ENCODE measurements around the gene TSEN54.

Gene TSEN54

DNA sequence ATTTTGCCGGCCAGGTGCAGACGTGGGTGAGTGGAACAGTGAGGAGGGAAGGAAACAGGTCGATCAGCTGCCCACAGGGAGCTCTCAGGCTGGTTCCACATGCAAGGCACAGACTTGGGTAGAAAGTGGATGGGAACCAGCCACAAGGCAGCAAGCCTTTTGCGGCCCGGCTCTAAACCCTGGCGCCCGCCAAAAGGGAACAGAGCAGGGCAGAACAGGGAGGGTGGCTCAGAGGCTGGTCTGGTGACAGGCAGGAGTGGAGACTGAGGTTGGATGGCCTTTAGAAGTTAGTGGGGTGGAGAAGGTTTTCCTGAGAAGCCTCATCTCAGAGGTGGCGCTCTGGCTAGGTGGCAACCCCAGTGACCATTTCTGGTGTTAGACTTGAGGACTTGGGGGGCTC is 19.5 kb downstream of the TSEN54 start:
- H2AFZ ChIP-seq (ENCODE audit: low read length), result no peak overlapping the region
- H3K27me3 ChIP-seq (replicated peaks; ENCODE audit: insufficient read depth, low read length), result no peaks in the 10 kb centered on the region
- H3K4me2 ChIP-seq (ENCODE audit: low read depth, low read length), result no peak overlapping the region
- H3K27ac ChIP-seq (ENCODE audit: low read length), result no peak overlapping the region
- H3K9ac ChIP-seq (ENCODE audit: low read length), result no peak overlapping the region
- H4K20me1 ChIP-seq (ENCODE audit: insufficient read depth, low read length), result no peaks in the 10 kb centered on the region
- no peaks in the 10 kb centered on the region for H3K9me2 ChIP-seq (replicated peaks; ENCODE audit: insufficient read depth, low read length)
- no peak for DNase-seq
- no peaks in the 10 kb centered on the region for H3F3A ChIP-seq (ENCODE audit: insufficient read depth, low read length)
- no peak overlapping the region for H3K4me3 ChIP-seq (ENCODE audit: low read length)
- no peaks in the 10 kb centered on the region for H3K36me3 ChIP-seq (replicated peaks; ENCODE audit: insufficient read depth, low read length)
- H3K9me3 ChIP-seq (replicated peaks; ENCODE audit: insufficient read depth, low read length), result no peaks in the 10 kb centered on the region
- H3K4me1 ChIP-seq (ENCODE audit: low read length), result no peaks in the 10 kb centered on the region
- H3K79me2 ChIP-seq (ENCODE audit: low read length), result no peaks in the 10 kb centered on the region
- TF ChIP-seq CTCF (IDR thresholded peaks at IDR 0.05; ENCODE audit: low read length) (no peak), EZH2 (optimal IDR thresholded peaks at IDR 0.05; ENCODE audit: low read depth, low read length) (no peak), EZH2phosphoT487 (IDR thresholded peaks at IDR 0.05; ENCODE audit: low read length) (no peak)

- no peak overlapping the region for H3K27ac ChIP-seq (ENCODE audit: low read length)
- H3K9me2 ChIP-seq (replicated peaks; ENCODE audit: insufficient read depth, low read length), result no peaks in the 10 kb centered on the region
- H3K36me3 ChIP-seq (replicated peaks; ENCODE audit: insufficient read depth, low read length), result no peaks in the 10 kb centered on the region
- DNase-seq, result no peak
- no peak overlapping the region for H2AFZ ChIP-seq (ENCODE audit: low read length)
- H3K9me3 ChIP-seq (replicated peaks; ENCODE audit: insufficient read depth, low read length), result no peaks in the 10 kb centered on the region
- no peak overlapping the region for H3K9ac ChIP-seq (ENCODE audit: low read length)
- no peak for TF ChIP-seq EZH2 (optimal IDR thresholded peaks at IDR 0.05; ENCODE audit: low read depth, low read length)
- TF ChIP-seq EZH2phosphoT487 (IDR thresholded peaks at IDR 0.05; ENCODE audit: low read length), result no peak
- TF ChIP-seq CTCF (IDR thresholded peaks at IDR 0.05; ENCODE audit: low read length), result no peak
- H3K4me1 ChIP-seq (ENCODE audit: low read length), result no peaks in the 10 kb centered on the region
- H3F3A ChIP-seq (ENCODE audit: insufficient read depth, low read length), result no peaks in the 10 kb centered on the region
- H3K4me2 ChIP-seq (ENCODE audit: low read depth, low read length), result no peak overlapping the region
- no peaks in the 10 kb centered on the region for H4K20me1 ChIP-seq (ENCODE audit: insufficient read depth, low read length)
- H3K27me3 ChIP-seq (replicated peaks; ENCODE audit: insufficient read depth, low read length), result no peaks in the 10 kb centered on the region
- no peaks in the 10 kb centered on the region for H3K79me2 ChIP-seq (ENCODE audit: low read length)
- H3K4me3 ChIP-seq (ENCODE audit: low read length), result no peak overlapping the region
These were observed 20.0 kb downstream of the TSEN54 start for GRCh38 chr17:75536366-75536765.

DNA sequence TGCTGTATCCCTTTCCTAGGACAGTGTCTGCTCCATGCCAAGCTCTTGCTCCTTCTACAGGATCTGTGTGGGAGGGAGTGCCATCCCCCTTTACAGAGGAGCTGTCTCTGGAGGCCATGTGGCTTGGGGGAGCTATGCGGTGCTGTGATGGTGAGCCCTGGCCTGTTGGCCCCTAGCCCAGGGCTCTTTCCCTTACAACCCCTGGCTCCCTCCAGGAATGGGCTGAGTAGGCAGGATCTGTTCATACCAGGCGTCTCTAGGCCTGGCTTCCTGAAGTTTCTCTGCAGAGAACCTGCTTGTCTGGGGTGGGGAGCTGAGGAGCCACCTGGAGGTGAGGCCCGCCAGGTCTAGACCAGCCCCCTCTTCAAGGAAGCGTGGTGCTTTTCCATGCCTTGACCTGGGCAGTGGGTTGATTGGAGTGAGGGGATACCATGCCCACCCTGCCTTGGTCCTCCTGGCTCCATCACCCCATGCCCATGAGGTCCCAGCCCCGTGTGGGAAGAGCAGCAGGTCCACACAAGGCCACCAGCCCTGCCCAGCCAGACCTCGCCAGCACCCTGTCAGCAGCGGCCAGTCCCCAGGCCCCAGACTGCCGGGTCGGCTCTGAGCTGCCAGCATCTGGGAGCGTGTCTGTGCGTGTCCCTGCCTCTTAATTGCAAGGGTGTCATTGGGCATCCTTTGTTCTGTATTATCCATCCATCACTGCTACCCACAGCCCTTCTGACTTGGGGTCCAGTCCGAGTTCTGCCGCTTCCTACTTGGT is 23.8 kb downstream of the TSEN54 start:
- no peaks in the 10 kb centered on the region for H3K9me3 ChIP-seq (replicated peaks; ENCODE audit: insufficient read depth, low read length)
- H3F3A ChIP-seq (ENCODE audit: insufficient read depth, low read length), result no peaks in the 10 kb centered on the region
- no peak overlapping the region for H3K27ac ChIP-seq (ENCODE audit: low read length)
- no peak overlapping the region for H3K4me2 ChIP-seq (ENCODE audit: low read depth, low read length)
- no peak for DNase-seq
- no peak overlapping the region for H3K4me3 ChIP-seq (ENCODE audit: low read length)
- H4K20me1 ChIP-seq (ENCODE audit: insufficient read depth, low read length), result no peaks in the 10 kb centered on the region
- H3K4me1 ChIP-seq (ENCODE audit: low read length), result no peaks in the 10 kb centered on the region
- no peaks in the 10 kb centered on the region for H3K27me3 ChIP-seq (replicated peaks; ENCODE audit: insufficient read depth, low read length)
- H3K36me3 ChIP-seq (replicated peaks; ENCODE audit: insufficient read depth, low read length), result no peaks in the 10 kb centered on the region
- no peak overlapping the region for H3K9ac ChIP-seq (ENCODE audit: low read length)
- no peaks in the 10 kb centered on the region for H3K9me2 ChIP-seq (replicated peaks; ENCODE audit: insufficient read depth, low read length)
- TF ChIP-seq CTCF (IDR thresholded peaks at IDR 0.05; ENCODE audit: low read length) (no peak), EZH2 (optimal IDR thresholded peaks at IDR 0.05; ENCODE audit: low read depth, low read length) (no peak), EZH2phosphoT487 (IDR thresholded peaks at IDR 0.05; ENCODE audit: low read length) (no peak)
- H2AFZ ChIP-seq (ENCODE audit: low read length), result no peak overlapping the region
- H3K79me2 ChIP-seq (ENCODE audit: low read length), result no peaks in the 10 kb centered on the region

All from MM.1S (cell line).